GM12865 (cell line): ENCODE results near the gene GFPT1.

Source experiments
- DNase-seq: peaks from one replicate; pipeline ENCODE4 v3.0.0; 2010; ENCODE audit warnings: low read depth
- H3K4me3 ChIP-seq: 2 replicates; pipeline ENCODE4 v1.5.1; 2011; ENCODE audit warnings: mild to moderate bottlenecking, low read depth, low read length, control low read depth
- CTCF ChIP-seq: IDR thresholded peaks from 2 replicates; pipeline ENCODE4 v1.5.1; 2011; ENCODE audit warnings: low read length, control low read depth, low read depth, inconsistent platforms; ENCODE audit not compliant: insufficient read depth; ENCODE audit errors: missing control alignments

Gene GFPT1

DNA sequence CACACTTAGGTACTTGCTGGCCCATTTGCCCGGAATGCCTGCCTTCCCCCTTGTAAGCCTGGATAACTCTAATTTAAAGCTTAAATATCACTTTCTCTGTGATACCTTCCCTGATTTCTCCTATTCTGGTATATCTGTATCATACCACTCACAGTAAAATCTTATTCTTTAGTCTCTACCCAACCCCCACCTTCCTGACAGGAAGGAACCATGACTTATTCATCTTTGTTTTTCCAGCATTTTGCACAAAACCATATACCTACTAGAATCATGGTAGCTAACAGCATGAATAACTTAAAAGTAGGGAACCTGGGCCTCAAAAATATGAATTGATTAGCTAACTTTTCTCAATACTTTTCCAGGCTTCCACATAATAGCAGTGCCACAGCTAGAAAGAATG is 111.5 kb downstream of the GFPT1 start:
- DNase-seq = no peak
- no peak overlapping the region for H3K4me3 ChIP-seq
- no peak for TF ChIP-seq CTCF

DNA sequence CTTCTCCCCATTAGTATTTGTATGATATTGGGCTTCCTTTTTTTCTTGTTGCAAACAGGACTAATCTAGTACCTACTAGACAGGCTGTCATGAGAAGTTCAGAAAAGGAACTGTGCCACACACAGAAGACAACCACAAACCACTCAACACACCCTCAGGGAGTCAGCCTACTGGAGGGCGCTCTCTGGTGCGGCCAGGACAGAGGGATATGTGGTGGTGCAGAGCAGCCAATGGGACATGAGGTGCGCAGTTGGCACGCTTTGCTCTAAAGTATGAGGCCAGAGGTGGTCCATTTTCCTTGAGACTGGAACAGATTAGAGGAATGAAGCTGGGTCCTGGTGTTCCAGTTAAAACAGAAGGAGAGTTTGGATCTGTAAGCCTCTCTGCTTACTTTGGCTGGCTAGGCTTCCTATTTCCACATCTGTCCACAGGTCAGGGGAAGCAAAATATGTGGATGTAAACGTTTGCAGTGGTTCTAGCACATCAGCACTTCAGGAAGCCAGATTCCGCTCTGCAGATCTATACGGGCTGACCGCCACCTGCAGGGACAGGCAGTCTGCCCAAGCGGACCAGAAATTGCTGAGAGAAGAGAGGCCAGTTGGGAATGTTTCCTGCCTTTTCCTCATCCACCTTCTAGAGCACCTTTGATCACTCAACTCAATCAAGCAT is 114.1 kb downstream of the GFPT1 start:
- DNase-seq = no peak
- TF ChIP-seq CTCF = no peak
- H3K4me3 ChIP-seq = no peak overlapping the region

GRCh38 chr2:69271831-69272257 is 115.2 kb downstream of the GFPT1 start:
- no peak for TF ChIP-seq CTCF
- DNase-seq = no peak
- H3K4me3 ChIP-seq = no peak overlapping the region
